ENCODE results near the gene DDX21. TPM values are rescaled to one million over a fixed set of nuclear protein-coding genes. Genes with fewer than 3 reads are reported as not detected.

The DDX21 gene
- total RNA-seq, 1 experiment from 2014 or later: 88.0 TPM

DNA sequence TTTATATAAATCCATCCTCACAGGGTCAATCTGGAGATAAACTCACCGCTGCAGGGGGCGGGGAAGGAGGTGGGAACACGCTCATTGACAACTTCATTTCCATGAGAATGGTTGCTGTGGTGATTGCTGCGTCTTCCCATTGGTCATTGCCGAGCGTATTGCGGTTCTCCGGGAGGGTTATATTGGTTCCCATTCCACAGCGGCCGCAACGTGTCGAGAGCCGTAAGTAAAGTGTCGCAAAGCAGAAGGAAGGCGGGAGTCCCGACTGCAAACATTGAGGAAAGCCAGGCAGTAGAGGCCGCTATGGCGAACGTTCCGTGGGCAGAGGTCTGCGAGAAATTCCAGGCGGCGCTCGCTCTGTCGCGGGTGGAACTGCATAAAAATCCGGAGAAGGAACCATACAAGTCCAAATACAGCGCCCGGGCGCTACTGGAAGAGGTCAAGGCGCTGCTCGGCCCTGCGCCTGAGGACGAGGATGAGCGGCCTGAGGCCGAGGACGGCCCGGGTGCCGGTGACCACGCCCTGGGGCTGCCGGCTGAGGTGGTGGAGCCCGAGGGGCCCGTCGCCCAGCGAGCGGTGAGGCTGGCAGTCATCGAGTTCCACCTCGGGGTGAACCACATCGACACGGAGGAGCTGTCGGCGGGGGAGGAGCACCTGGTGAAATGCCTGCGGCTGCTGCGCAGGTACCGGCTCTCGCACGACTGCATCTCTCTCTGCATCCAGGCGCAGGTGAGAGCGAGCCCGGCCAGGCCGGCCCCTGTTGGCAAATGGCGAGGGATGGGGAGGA lies 32.8 kb downstream of the DDX21 start, which contains the start of gene KIFBP:
KIFBP (plus strand) TSS at position 274 of the 787 bp plus-strand sequence; CDS start at position 304, 30 bp downstream.
- ChIA-PET CTCF (interaction anchor here (0.6 to 0.9 kb wide), 2 partner anchors 166 to 397 kb away, joined by 3 to 4 read pairs; no protein-coding TSS in a partner anchor), POLR2A (ENCODE audit: unreplicated experiment) (interaction anchor here (0.6 kb wide), 1 partner anchor 581 kb away, joined by 3 read pairs; no protein-coding TSS in a partner anchor)
- Histone ChIP-seq H3K36me3 (ENCODE audit: low read depth) (peaks cover 10% of the 10 kb centered on the region; the same call in 1 of the 2 replicates), H3K27ac (0 out of 2 replicates have a peak within 1 kb of the TSS, but pooled peaks have one; percentile 20), H3F3A (ENCODE audit: insufficient read depth, low read depth) (peaks cover 48% of the 10 kb centered on the region), H3K4me3 (peak within 1 kb of the TSS; percentile 84), H4K20me1 (ENCODE audit: insufficient read depth) (peaks cover 15% of the 10 kb centered on the region), H2AFZ (peak within 1 kb of the TSS; percentile 91), H3K4me2 (peak within 1 kb of the TSS; percentile 76), H3K4me1 (replicated peaks; ENCODE audit: insufficient read depth) (peaks cover 19% of the 10 kb centered on the region), H3K27me3 (ENCODE audit: insufficient read depth, low read depth) (no peaks in the 10 kb centered on the region), H3K9me3 (ENCODE audit: insufficient read depth, low read depth) (no peaks in the 10 kb centered on the region), H3K79me2 (ENCODE audit: low read depth) (peaks cover 44% of the 10 kb centered on the region), H3K9me2 (ENCODE audit: insufficient read depth) (no peaks in the 10 kb centered on the region)
- BruUV-seq (replicated peaks): TSS peak; percentile 51
- TF ChIP-seq, protein P1, sequence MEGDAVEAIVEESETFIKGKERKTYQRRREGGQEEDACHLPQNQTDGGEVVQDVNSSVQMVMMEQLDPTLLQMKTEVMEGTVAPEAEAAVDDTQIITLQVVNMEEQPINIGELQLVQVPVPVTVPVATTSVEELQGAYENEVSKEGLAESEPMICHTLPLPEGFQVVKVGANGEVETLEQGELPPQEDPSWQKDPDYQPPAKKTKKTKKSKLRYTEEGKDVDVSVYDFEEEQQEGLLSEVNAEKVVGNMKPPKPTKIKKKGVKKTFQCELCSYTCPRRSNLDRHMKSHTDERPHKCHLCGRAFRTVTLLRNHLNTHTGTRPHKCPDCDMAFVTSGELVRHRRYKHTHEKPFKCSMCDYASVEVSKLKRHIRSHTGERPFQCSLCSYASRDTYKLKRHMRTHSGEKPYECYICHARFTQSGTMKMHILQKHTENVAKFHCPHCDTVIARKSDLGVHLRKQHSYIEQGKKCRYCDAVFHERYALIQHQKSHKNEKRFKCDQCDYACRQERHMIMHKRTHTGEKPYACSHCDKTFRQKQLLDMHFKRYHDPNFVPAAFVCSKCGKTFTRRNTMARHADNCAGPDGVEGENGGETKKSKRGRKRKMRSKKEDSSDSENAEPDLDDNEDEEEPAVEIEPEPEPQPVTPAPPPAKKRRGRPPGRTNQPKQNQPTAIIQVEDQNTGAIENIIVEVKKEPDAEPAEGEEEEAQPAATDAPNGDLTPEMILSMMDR (conservative IDR thresholded peaks at IDR 0.05): peak; percentile 62; the same call in 1 of the 2 replicates
- TF ChIP-seq EZH2 (IDR thresholded peaks at IDR 0.05; ENCODE audit: low read depth): no peak
- peak; percentile 94 to 97 for DNase-seq
- intact Hi-C loops (cut with micrococcal nuclease; ENCODE audit: unreplicated experiment): loop anchor here (1.0 to 5.0 kb wide), 3 partner anchors 136 to 419 kb away; partner anchors contain the start of gene VPS26A

DNA sequence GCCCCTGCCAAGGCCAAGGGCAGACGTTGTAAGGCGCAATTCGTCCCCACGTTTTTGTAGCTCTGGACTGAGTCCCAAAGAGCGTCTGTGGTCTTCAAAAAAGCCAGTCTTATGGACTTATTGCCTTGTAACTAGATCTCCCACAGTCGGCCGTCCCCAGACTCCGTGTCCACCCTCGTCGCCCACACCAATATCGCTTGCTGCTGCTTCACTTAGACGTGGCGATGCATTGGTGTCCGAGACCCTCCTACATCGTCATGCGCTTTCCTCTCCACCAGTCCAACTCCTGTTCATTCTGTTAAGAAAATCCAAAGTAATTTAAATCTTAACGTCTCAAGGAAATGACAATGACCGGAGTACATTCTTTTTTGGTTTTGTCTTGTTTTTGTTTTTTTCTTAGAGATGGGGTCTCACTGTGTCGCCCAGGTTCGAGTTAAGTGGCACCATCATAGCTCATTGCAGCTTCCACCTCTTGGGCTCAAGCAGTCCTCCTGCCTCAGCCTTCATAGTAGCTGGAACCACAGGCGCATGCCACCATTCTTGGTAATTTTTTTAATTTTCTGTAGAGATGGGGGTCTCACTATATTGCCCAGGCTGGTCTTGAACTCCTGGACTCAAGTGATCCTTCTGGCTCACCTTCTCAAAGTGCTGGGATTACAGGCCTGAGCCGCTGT lies 33.5 kb downstream of the DDX21 start:
- H3K27ac ChIP-seq: 0 out of 2 replicates have a peak overlapping the region, but pooled peaks have one; percentile 20
- H3K36me3 ChIP-seq (ENCODE audit: low read depth): 0 out of 2 replicates have a peak, but pooled peaks cover 7% of the 10 kb centered on the region
- peak overlapping the region; percentile 91 for H2AFZ ChIP-seq
- peaks cover 7% of the 10 kb centered on the region for H4K20me1 ChIP-seq (ENCODE audit: insufficient read depth)
- CTCF ChIA-PET: interaction anchor here (0.7 to 0.9 kb wide), 2 partner anchors 82 to 396 kb away, joined by 3 read pairs; no protein-coding TSS in a partner anchor
- H3K4me3 ChIP-seq: peak overlapping the region; percentile 84
- H3K4me2 ChIP-seq: peak overlapping the region; percentile 76
- H3K9me3 ChIP-seq (ENCODE audit: insufficient read depth, low read depth): no peaks in the 10 kb centered on the region
- POLR2A ChIA-PET (ENCODE audit: unreplicated experiment): interaction anchor here (0.6 kb wide), 1 partner anchor 581 kb away, joined by 3 read pairs; no protein-coding TSS in a partner anchor
- no peak for TF ChIP-seq EZH2 (IDR thresholded peaks at IDR 0.05; ENCODE audit: low read depth)
- TF ChIP-seq, protein P1 (conservative IDR thresholded peaks at IDR 0.05): no peak
- no peaks in the 10 kb centered on the region for H3K27me3 ChIP-seq (ENCODE audit: insufficient read depth, low read depth)
- H3F3A ChIP-seq (ENCODE audit: insufficient read depth, low read depth): peaks cover 40% of the 10 kb centered on the region
- DNase-seq: no peak
- H3K9me2 ChIP-seq (ENCODE audit: insufficient read depth): no peaks in the 10 kb centered on the region
- BruUV-seq (replicated peaks): no TSS peak
- peaks cover 19% of the 10 kb centered on the region for H3K4me1 ChIP-seq (replicated peaks; ENCODE audit: insufficient read depth)
- H3K79me2 ChIP-seq (ENCODE audit: low read depth): peaks cover 50% of the 10 kb centered on the region
- intact Hi-C loops (cut with micrococcal nuclease; ENCODE audit: unreplicated experiment): loop anchor here (5.0 kb wide), 2 partner anchors 403 to 418 kb away; no protein-coding TSS in a partner anchor
